Measurements from ENCODE around the gene MED20.

The MED20 gene

GRCh38 chr6:41920921-41921711 is at the start of gene MED20, which contains the start of gene BYSL:
TSS of gene MED20 (minus strand) at chr6:41921139. CDS start at chr6:41921018, 121 bp downstream.
TSS of gene BYSL (plus strand) at chr6:41921499. CDS start at chr6:41921563, 64 bp downstream.
- TF ChIP-seq EZH2 (IDR thresholded peaks at IDR 0.05) = no peak
- no peak for TF ChIP-seq FOXP2 (optimal IDR thresholded peaks at IDR 0.05; ENCODE audit: control extremely low read depth, extremely low read length, insufficient read depth)
- peak; percentile 81; the same call in 1 of the 2 replicates for TF ChIP-seq POLR2AphosphoS5 (IDR thresholded peaks at IDR 0.05; ENCODE audit: borderline replicate concordance, low read depth, low read length)
- Histone ChIP-seq H3K9ac (ENCODE audit: insufficient read length) (peak within 1 kb of the TSS; percentile 96), H3K36me3 (ENCODE audit: insufficient read depth, low read length) (peaks cover 36% of the 10 kb centered on the region), H3K9me3 (ENCODE audit: low read depth, low read length) (no peaks in the 10 kb centered on the region), H3K27ac (peak within 1 kb of the TSS; percentile 96), H3K4me3 (peak within 1 kb of the TSS; percentile 84)
- DNase-seq (ENCODE audit: low read depth, low spot score) = peak; percentile 80

GRCh38 chr6:41970436-41970846 is 49.5 kb upstream of the MED20 start:
- Histone ChIP-seq H3K27ac (no peak overlapping the region), H3K9me3 (ENCODE audit: low read depth, low read length) (no peaks in the 10 kb centered on the region), H3K4me3 (no peak overlapping the region), H3K9ac (ENCODE audit: insufficient read length) (no peak overlapping the region), H3K36me3 (ENCODE audit: insufficient read depth, low read length) (no peaks in the 10 kb centered on the region)
- DNase-seq (ENCODE audit: low read depth, low spot score) = no peak
- no peak for TF ChIP-seq FOXP2 (optimal IDR thresholded peaks at IDR 0.05; ENCODE audit: control extremely low read depth, extremely low read length, insufficient read depth)
- no peak for TF ChIP-seq EZH2 (IDR thresholded peaks at IDR 0.05)
- TF ChIP-seq POLR2AphosphoS5 (IDR thresholded peaks at IDR 0.05; ENCODE audit: borderline replicate concordance, low read depth, low read length) = no peak

- H3K27ac ChIP-seq = no peak overlapping the region
- no peak for TF ChIP-seq EZH2 (IDR thresholded peaks at IDR 0.05)
- no peak for TF ChIP-seq FOXP2 (optimal IDR thresholded peaks at IDR 0.05; ENCODE audit: control extremely low read depth, extremely low read length, insufficient read depth)
- no peak for TF ChIP-seq POLR2AphosphoS5 (IDR thresholded peaks at IDR 0.05; ENCODE audit: borderline replicate concordance, low read depth, low read length)
- no peak for DNase-seq (ENCODE audit: low read depth, low spot score)
Observed at GRCh38 chr6:41967312-41968287, 46.7 kb upstream of the MED20 start.

GRCh38 chr6:41966961-41967311 is 46.0 kb upstream of the MED20 start:
- no peak overlapping the region for H3K9ac ChIP-seq (ENCODE audit: insufficient read length)
- H3K36me3 ChIP-seq (ENCODE audit: insufficient read depth, low read length) = no peaks in the 10 kb centered on the region
- TF ChIP-seq EZH2 (IDR thresholded peaks at IDR 0.05) = no peak
- no peak for TF ChIP-seq POLR2AphosphoS5 (IDR thresholded peaks at IDR 0.05; ENCODE audit: borderline replicate concordance, low read depth, low read length)
- TF ChIP-seq FOXP2 (optimal IDR thresholded peaks at IDR 0.05; ENCODE audit: control extremely low read depth, extremely low read length, insufficient read depth) = no peak
- DNase-seq (ENCODE audit: low read depth, low spot score) = no peak
- H3K27ac ChIP-seq = no peak overlapping the region
- H3K4me3 ChIP-seq = no peak overlapping the region
- H3K9me3 ChIP-seq (ENCODE audit: low read depth, low read length) = no peaks in the 10 kb centered on the region

More at GRCh38 chr6:41967312-41968287, 46.7 kb upstream of the MED20 start:
- Histone ChIP-seq H3K4me3 (no peak overlapping the region), H3K9me3 (ENCODE audit: low read depth, low read length) (no peaks in the 10 kb centered on the region), H3K36me3 (ENCODE audit: insufficient read depth, low read length) (no peaks in the 10 kb centered on the region), H3K9ac (ENCODE audit: insufficient read length) (no peak overlapping the region)

- no peaks in the 10 kb centered on the region for H3K36me3 ChIP-seq (ENCODE audit: insufficient read depth, low read length)
- no peak overlapping the region for H3K9ac ChIP-seq (ENCODE audit: insufficient read length)
- H3K4me3 ChIP-seq = no peak overlapping the region
- no peak overlapping the region for H3K27ac ChIP-seq
- TF ChIP-seq POLR2AphosphoS5 (IDR thresholded peaks at IDR 0.05; ENCODE audit: borderline replicate concordance, low read depth, low read length) (no peak), EZH2 (IDR thresholded peaks at IDR 0.05) (no peak), FOXP2 (optimal IDR thresholded peaks at IDR 0.05; ENCODE audit: control extremely low read depth, extremely low read length, insufficient read depth) (no peak)
- no peak for DNase-seq (ENCODE audit: low read depth, low spot score)
- no peaks in the 10 kb centered on the region for H3K9me3 ChIP-seq (ENCODE audit: low read depth, low read length)
Observed at GRCh38 chr6:41966214-41966920, 45.4 kb upstream of the MED20 start.

- Histone ChIP-seq H3K4me3 (no peak overlapping the region), H3K9me3 (ENCODE audit: low read depth, low read length) (no peaks in the 10 kb centered on the region), H3K36me3 (ENCODE audit: insufficient read depth, low read length) (no peaks in the 10 kb centered on the region), H3K27ac (no peak overlapping the region), H3K9ac (ENCODE audit: insufficient read length) (no peak overlapping the region)
- DNase-seq (ENCODE audit: low read depth, low spot score) = no peak
- TF ChIP-seq POLR2AphosphoS5 (IDR thresholded peaks at IDR 0.05; ENCODE audit: borderline replicate concordance, low read depth, low read length) (no peak), EZH2 (IDR thresholded peaks at IDR 0.05) (no peak), FOXP2 (optimal IDR thresholded peaks at IDR 0.05; ENCODE audit: control extremely low read depth, extremely low read length, insufficient read depth) (no peak)
Observed at GRCh38 chr6:41965429-41966213, 44.7 kb upstream of the MED20 start.

GRCh38 chr6:41964201-41964887 is 43.4 kb upstream of the MED20 start:
- no peak for DNase-seq (ENCODE audit: low read depth, low spot score)
- H3K27ac ChIP-seq = no peak overlapping the region

More at GRCh38 chr6:41964201-41964887, 43.4 kb upstream of the MED20 start:
- H3K9ac ChIP-seq (ENCODE audit: insufficient read length) = no peak overlapping the region
- TF ChIP-seq FOXP2 (optimal IDR thresholded peaks at IDR 0.05; ENCODE audit: control extremely low read depth, extremely low read length, insufficient read depth) = no peak
- no peak for TF ChIP-seq EZH2 (IDR thresholded peaks at IDR 0.05)
- no peak for TF ChIP-seq POLR2AphosphoS5 (IDR thresholded peaks at IDR 0.05; ENCODE audit: borderline replicate concordance, low read depth, low read length)
- H3K36me3 ChIP-seq (ENCODE audit: insufficient read depth, low read length) = no peaks in the 10 kb centered on the region
- no peaks in the 10 kb centered on the region for H3K9me3 ChIP-seq (ENCODE audit: low read depth, low read length)
- no peak overlapping the region for H3K4me3 ChIP-seq

Measured in SK-N-MC (cell line).